T-helper 1 cell treated with Interleukin-12 subunit alpha and Interleukin-12 subunit beta and Interleukin-4 antibody, amounts not matched to agents 30 ng/mL and 1 ng/mL, for 36 hours (primary cell): ENCODE results near the gene DTNA. TPM values are rescaled to one million over a fixed set of nuclear protein-coding genes. Genes with fewer than 3 reads are reported as not detected.
"Not testable (repeated sequence)": the region's sequence is repeated elsewhere in the genome, so short reads cannot be mapped to it uniquely, and the experiment has no call there.

Experiments used
- intact Hi-C: fragments of 100-400 bp; cut with micrococcal nuclease; formaldehyde crosslinking; loops from one replicate; pipeline ENCODE4 v1.15.1; 2024
- total RNA-seq: library from RNA; stranded (reverse); gene quantifications from 2 replicates; pipeline ENCODE4 v1.2.3, GENCODE V29; 2022

DTNA gene
- total RNA-seq, 1 donor from 2014 or later: 0.05 TPM

DNA sequence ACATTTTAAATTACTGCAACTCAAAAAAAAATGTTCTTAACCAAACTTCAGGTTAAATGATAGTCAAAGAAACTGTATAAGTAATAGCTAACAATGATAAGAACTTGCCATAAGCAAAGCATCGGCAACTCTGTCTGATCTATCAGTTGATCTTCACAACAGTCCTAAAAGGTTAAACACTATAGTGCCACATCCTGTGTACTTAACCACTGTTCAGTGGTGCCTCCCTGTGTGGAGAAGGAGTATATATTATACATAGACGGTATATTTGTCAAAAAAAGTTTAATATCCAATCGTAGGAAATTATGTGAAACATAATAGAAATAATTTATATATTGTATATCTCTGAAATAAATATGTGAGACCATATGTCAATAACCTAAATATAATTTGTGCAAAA, 13.0 kb downstream of the DTNA start:
- intact Hi-C loops: no loop called here

GRCh38 chr18:34725737-34726136, 15.6 kb downstream of the DTNA start:
- intact Hi-C loops: not testable (repeated sequence)

DNA sequence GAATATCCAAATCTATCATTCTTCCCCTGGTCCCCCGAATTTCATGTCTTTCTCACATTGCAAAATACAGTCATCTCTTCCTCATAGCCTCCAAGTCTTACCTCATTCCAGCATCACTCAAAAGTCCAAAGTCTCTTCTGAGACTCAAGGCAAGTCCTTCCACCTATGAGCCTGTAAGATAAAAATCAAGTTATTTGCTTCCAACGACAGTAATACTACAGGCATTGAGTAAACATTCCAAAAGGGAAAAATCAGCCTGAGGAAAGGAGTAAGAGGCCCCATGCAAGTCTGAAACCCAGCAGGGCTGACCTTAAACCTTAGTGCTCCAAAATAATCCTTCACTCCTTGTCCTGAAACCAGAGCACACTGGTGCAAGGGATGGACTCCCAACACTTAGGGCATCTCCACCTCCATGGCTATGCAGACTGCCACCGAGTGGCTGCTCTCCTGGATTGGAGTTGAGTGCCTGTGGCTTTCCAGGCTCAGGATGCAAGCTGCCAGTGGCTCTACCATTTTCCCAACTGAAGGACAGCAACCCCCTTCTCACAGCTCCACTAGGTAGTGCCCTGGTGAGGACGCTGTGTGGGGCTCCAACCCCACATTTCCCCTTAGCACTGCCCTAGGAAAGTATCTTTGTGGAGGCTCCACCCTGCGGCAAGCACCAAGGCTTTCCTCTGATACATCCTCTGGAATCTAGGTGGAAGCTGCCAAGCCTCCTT, 16.3 kb downstream of the DTNA start:
- intact Hi-C loops: no loop called here

DNA sequence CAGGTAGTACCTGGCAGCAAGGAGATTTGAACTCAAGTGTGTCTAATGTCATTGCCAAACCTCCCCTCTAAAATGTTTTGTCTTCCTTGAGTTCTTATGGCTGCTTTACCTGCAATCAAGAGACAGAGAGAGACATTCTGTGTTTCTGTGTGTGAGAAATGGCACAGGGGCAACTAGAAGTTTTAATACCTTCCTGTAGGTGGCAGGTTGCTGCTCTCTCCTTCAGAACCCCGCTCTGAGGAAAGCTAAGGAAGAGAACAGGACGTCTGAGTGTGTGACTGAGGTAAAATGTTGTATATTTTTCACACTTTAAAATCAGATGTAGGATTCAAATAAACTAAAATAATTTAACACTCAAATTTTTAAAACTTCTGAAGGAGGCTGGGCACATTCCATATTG, 19.2 kb downstream of the DTNA start:
- intact Hi-C loops: loop anchor here (1.0 kb wide), 1 partner anchor 59 kb away; no protein-coding TSS in a partner anchor

GRCh38 chr18:34729740-34730355, 19.8 kb downstream of the DTNA start:
- intact Hi-C loops: loop anchor here (1.0 kb wide), 1 partner anchor 58 kb away; no protein-coding TSS in a partner anchor

DNA sequence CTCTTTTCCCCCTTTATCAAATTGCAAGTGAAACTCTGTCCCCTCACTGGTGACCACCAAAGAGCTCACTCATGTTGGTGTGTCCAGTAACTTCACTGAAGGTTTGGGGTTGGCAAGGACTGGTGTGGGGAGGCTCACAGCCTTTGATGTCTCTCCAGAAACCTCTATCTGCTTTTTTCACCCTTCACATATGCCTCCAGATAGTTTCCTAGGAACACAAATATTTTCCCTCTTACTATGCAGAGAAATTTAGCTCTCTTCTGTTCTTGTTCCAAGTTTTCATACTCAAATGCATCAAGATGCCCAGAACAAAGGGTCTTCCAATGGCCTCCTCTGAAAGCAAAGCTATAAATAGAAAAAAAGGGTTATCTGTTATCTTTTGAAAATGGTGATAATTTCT, 20.7 kb downstream of the DTNA start:
- intact Hi-C loops: no loop called here

GRCh38 chr18:34734056-34734455, 24.0 kb downstream of the DTNA start:
- intact Hi-C loops: no loop called here

DNA sequence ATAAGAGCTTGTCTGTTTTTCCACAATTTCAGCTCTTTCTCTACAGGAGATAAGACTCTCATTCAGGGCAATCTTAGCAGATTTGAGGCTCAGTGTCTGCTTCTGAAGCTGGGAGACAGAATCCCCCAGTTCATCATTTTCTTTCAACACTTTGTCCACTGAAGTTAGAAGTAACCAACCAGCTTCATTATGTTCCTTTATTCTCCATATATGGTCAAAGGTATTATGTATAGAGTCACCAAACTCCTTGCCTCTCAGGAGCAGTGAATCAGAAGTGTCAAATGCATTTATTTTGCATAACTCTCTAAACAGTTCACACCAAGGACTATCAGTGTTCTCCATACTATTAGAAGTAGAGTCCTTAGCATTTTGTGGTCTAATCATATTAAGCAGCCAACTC, 24.4 kb downstream of the DTNA start:
- intact Hi-C loops: not testable (repeated sequence)

DNA sequence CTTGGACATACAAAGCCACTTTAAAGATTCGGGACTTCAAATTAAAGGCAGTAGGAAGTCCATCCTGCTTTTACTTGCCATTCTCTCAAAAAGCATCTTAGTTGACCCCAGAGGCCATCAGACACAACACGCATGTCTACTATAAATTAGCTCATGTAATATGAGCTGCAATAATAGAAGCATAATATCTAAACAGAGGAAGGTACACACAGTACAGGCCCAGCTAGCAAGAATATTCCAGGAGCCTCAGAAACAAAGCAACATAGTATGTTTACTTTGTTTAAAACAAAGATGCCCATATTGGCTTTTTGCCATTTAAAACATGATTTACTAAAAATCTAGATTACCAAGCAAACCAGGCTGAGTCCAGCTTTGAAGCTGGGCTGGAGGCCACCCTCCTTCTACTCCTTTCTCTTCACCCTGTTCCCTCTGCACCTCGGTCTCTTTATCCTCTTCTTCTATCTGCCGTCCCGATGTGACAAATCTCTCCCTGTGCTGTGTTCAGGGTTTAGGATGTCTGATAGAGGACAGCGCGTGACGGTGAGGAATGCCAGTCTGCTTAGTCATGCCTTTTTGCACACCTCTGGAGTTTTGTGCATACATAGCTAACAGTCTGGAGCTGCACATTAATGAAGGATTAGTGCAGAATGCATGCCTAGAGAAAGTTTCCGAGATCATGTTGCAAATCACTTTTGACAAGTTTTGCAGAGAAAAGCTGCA, 28.2 kb downstream of the DTNA start:
- intact Hi-C loops: no loop called here

DNA sequence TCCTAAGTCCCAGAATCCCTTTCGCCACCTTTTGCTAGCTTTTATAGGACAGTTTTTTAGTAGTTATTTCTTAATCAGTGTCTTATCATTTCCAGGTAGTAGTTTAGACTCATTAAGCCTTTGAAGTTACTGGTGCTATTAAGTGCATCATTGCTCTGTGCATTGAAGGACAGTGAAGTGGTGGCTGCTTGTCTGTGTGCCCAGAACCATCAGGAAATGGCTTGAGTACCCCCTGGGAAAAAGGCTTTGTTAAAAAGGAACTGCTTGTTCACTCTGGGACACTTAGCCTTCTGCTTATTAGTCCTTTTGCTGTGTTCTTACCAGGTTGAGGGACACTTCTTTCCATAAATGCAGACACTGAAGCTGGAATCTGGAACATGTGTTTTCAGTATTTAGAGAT, 30.0 kb downstream of the DTNA start:
- intact Hi-C loops: no loop called here

- intact Hi-C loops: no loop called here
These were observed 30.6 kb downstream of the DTNA start for GRCh38 chr18:34740724-34741123.

- intact Hi-C loops: no loop called here
These were observed 31.3 kb downstream of the DTNA start for GRCh38 chr18:34741401-34741800.

- intact Hi-C loops: no loop called here
These were observed 32.8 kb downstream of the DTNA start for GRCh38 chr18:34742891-34743341.

GRCh38 chr18:34744569-34744968, 34.5 kb downstream of the DTNA start:
- intact Hi-C loops: no loop called here

GRCh38 chr18:34746614-34747013, 36.5 kb downstream of the DTNA start:
- intact Hi-C loops: no loop called here

DNA sequence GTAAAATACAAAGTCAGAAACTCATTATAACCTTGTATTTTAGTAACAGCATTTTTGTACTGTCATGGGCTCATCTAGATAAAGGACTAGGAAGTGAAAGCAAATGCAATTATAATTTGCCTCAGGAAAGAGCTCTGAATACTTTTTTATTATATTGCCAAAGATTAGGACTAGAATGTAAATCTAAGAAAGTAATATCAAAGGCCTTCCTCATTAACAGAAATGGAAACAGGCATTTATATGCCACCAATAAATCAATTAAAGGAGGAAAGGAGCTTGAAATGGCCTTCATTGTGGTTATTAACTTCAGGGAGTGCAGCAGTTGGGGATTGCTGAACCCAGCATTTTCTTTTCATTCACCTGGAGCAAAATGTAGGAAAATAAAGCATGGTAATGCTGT, 39.6 kb downstream of the DTNA start:
- intact Hi-C loops: no loop called here

DNA sequence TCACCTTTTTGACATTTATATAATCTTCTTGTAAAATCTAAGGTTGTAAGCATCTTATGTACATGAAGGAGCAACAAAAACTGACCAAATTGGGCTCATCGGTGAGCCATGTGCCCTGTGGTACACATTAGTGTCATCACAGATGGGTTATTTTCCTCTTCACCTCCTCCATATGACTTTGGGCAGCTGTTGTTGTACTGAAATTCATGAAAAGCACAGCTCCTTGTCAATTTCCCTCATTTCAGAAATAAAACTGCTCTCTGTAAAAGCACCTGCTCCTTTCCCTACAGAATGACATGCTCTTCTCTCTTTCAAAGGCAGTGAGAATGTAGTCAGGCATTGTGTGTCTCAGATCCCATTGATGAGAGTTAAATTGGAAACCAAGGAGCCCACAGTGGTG, 42.0 kb downstream of the DTNA start:
- intact Hi-C loops: no loop called here

GRCh38 chr18:34754300-34754699, 44.2 kb downstream of the DTNA start:
- intact Hi-C loops: no loop called here

DNA sequence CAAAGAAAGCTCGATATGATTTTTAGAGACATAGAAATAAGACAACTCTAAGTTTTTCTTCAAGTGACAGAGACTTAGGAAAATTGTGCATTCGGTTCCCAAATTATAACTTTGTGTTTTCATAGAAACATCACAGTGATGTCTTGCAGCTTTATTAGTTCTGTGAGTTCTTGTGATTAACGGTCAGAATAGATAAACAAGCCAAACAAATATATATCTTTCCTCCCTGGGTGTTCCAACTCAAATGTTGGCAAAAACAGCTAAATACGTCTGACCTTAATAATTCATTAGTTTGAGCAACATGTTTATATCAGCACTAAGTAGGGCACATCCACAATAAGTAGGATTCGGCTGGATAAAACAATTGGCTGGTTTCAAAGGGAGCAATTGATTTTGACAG, 47.6 kb downstream of the DTNA start:
- intact Hi-C loops: no loop called here

DNA sequence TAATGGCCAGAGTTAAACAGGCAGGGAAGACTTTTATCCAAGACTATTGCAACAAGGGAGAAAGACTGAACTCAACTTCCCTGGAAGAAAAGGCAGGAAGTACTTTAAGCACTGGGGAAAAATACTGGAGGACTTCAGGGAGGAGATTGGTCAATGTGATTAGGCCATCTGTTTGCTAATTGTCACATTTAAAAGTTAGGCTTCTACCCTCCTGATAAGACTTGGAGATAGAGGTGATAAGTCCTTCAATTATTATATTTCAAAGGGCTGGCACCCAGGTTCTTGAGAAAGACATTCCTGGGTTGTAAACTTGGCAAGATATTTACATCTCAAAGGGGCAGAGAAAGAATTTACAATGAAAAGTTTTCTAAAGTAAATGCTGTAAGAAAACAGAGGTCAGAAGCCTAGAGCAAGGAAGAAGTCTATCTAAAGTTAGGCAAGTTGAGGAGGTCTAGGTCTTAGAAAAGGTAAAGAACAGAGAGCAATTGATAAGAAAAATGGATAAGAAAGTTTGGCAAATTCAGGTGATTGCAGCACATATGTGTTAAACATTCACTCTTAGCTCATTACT, 48.4 kb downstream of the DTNA start:
- intact Hi-C loops: no loop called here

- intact Hi-C loops: no loop called here
These were observed 50.3 kb downstream of the DTNA start for GRCh38 chr18:34760444-34760843.

DNA sequence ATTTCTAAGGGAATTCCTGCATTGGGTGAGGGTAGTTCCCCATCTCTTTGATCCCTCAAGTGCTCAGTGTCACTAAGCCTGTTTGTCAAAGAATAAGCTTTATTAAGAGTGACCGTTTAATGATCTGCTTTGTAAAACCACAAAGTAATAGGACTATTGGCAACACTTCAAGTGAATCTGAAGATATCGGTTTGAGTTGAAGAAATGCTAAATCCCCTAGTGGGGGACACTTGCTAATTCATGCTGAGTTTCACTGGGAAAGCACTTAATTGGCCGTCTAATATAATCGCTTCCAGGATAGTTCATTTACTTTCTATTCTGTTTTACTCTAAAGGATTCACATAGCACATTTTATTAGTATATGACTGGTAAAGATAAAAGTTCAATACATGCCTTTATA, 54.4 kb downstream of the DTNA start:
- intact Hi-C loops: no loop called here
